Activated CD8-positive, alpha-beta memory T cell treated with anti-CD3 and anti-CD28 coated beads for 4 hours (primary cell): ENCODE measurements around the gene KCNE1.
"Not testable (repeated sequence)": the region's sequence is repeated elsewhere in the genome, so short reads cannot be mapped to it uniquely, and the experiment has no call there.

ENCODE experiments used
- DNase-seq, 2 donors: peaks; one replicate each; pipeline ENCODE4 v3.0.0-alpha.2; 2020; ENCODE audit warnings: low read depth in 2 of 2

Gene KCNE1

DNA sequence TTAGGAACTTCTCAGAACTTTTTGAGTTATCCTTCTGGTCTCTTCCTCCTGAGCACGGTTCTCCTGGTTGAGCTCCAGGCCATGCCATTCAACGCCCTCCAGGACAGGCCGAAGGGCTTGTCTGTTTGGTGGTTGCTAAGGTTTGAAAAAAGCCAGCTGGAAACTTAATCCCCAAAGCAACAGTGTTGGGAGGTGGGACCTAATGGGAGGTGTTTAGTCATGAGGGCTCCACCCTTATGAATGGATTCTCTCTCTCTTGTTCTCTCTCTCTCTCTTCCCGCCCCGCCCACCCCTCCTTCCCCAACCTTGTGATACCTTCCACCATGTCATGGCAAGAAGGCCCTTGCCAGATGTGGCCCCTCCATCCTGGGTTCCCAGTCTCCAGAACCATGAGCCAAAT is 829 bp downstream of the KCNE1 start:
- DNase-seq: no peak

- no peak for DNase-seq
These were observed 1.6 kb downstream of the KCNE1 start for GRCh38 chr21:34510148-34511142.

DNA sequence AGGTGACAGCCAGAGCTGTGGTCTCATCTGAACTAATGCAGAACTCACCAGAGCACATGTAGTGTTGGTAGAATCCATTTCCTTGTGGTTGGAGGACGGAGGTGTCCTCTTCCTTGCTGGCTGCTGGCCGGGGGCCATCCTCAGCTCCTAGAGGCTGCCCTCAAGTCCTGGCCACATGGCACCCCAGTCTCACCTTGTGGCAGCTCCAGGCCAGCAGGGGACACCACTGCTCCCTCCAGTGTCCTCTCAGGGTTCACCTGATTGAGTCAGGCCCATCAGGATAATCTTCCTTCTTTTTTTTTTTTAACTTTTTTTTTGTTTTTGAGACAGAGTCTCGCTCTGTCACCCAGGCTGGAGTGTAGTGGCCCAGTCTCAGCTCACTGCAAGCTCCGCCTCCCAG is 2.9 kb downstream of the KCNE1 start:
- DNase-seq: no peak

DNA sequence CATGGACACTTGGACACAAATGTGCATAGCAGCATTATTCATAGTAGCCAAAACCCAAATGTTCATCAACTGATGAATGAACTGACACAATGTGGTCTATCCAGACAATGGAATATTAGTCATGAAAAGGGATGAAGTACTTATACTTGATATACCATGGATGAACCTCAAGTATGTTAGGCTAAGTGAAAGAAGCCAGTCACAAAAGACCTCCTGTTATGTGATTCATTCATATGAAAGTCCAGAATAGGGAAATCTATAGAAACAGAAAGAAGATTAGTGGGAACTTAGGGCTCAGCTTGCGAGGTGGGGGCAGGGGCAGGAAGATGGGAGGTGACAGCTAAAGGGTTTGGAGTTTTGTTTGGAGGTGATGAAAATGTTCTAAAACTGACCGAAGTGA is 7.4 kb downstream of the KCNE1 start:
- DNase-seq: no peak

DNA sequence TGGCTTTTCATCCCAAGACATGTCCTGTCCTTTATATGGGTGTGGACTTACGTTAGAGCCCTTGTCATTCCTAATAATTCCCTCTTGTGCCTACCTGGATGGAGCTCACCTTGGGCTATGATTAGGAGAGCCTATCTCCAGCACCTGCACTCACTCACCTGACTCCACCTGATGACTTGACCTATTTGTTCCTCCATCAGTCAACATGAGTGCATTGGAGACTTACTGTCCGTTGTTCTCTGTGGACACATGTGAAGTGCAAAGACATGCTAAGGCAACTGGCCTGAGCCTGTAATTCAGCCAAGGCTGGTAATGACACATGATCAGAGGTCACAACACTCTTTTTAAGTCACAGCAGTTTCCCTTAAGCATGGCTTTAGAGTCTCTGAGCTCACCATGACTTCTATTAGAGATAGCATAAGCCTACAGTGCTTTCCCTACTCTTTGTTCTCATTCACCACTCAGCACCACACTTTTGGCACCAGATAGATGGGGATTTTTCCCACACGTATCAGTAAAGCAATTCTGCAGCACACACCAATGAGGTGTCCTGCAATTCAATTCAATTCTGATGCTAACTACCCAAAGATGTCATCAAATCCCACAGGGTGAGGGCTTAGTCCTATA is 9.4 kb downstream of the KCNE1 start:
- DNase-seq: no peak

GRCh38 chr21:34501716-34502115 is 10.3 kb downstream of the KCNE1 start:
- no peak for DNase-seq

DNA sequence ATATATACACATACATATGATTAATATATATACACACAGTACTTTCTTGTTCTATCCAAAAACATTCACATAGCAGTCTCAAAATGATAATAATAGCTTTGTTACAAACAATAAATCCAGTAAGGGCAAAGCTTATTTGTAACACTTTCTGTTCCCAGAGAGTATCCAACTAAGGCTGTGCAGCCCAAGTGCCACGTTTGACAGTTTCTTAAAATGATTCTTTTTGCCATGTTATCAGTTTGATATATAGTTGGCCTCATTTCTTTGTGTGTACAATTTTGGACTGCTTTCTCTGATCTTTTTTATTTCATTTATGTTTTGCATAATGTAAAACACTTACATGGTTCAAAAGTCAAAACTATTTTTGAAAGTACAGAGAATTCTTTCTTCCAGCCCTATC is 11.8 kb downstream of the KCNE1 start:
- no peak for DNase-seq

DNA sequence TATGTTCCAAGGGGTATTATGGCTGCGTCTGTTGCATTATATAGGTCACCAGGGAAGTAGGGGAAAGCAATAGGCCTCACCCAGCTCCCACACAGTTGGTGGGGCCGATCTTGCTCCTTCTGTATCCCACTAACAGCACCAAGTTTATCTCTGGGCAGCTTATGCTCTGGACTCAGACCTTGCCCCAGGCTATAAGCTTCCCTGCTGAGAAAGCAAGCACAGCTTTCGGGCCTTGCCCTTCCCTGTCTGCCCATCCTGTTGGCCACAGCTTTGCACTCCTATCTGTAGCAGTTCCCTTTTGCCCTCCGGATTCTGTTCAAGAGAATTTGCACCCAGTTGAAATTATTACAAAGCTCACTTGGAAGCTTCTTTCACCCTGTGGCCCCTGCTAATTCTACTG is 12.9 kb downstream of the KCNE1 start:
- no peak for DNase-seq

DNA sequence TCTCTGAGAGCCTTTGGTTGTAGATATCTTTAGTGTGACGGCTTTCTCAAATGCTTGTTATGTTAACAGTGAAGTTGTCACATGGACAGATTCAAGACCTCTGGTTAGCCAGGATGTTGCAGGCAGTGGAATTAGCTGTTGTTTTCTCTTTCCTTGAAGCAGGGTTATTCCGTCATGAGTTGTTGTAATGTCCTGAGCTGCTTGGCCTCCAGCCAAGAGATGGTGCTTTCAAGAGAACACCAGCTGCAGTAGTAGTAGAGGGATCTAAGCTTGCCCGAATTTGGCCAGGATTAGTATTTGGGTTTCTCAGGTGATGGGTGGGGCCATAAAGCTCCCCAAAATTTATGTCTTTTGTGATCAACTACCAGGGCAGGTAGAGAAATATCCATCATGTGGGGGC is 13.4 kb downstream of the KCNE1 start:
- no peak for DNase-seq

- DNase-seq: not testable (repeated sequence)
These were observed 28.2 kb downstream of the KCNE1 start for GRCh38 chr21:34483854-34484253.

DNA sequence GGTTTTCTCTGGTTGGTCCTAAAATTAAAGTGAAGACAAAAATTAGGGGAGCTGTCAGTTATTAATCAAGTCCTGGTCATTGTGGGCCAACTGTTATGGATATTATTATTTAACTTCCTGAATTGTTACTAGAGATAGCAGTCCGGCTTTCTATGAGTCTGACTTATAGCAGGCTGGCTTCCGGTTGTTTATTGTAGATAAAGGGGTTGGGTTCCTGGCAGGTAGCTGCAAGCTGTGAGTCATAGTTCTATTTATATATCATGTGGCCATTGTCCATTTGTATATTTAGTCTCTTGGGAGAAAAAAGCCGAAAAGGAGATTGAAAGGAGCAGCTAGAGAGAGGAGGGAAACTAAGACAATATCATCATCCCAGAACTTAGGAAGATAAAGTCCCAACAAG is 28.6 kb downstream of the KCNE1 start:
- not testable (repeated sequence) for DNase-seq

GRCh38 chr21:34467333-34467732 is 44.7 kb downstream of the KCNE1 start:
- DNase-seq: not testable (repeated sequence)

GRCh38 chr21:34459426-34459825 is 52.6 kb downstream of the KCNE1 start:
- DNase-seq: not testable (repeated sequence)

DNA sequence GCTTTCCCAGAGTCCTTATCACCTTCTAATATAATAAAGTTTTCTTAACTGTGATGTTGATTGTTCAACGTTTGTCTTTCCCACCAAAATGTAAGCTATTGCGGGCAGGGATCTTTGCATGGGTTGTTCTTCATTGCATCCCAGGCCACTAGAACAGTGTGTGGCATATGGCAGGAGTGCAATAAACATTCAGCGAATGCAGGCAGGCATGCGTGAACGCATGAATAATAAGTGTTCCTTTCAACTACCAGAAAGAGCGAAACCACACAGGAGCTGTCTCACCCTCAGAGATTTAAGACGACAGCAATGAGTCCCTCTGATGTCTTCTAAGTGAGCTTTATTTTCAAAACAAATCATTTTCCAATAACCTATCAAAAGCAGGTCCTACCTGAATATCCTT is 53.7 kb downstream of the KCNE1 start:
- not testable (repeated sequence) for DNase-seq

DNA sequence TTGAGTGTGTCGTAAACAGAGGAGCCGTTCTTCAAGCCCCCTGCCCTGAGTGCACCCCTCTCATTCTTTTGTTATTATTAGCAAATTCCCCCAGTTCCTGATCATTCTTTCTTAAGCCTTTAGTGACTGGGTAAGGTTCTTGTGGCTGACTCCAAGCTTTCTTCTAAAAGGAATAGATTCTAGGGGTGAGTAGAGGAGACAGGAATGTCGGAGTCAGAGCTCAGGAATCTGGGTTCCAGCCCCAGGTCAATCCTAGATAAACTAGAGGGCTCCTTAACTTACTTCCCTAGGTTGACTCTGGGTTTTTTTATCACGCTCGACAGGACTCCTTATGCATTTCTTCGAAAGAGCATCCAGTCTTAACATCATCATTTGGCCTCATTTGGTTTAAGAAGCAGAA is 55.8 kb downstream of the KCNE1 start:
- DNase-seq: not testable (repeated sequence)

DNA sequence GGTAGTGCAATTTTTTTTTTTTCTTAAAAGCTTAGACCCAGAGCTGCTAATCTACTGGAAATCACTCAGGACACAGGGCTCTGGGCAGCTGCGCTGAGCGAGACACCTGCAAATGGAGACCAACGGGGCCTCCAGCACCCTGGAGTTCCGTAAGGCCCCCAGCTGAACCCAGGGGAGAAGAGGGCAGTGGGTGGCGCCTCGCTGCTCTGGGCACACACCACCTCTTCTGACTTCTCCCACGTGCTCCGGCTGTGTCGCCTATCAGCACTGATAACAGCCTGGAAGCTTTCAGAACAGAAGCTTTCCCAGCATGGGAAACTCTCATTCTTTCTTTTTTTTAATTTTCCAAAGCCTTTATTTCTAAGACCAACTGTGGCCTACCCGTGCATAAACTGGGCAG is 56.4 kb downstream of the KCNE1 start:
- DNase-seq: not testable (repeated sequence)

GRCh38 chr21:34447018-34447417 is 65.0 kb downstream of the KCNE1 start:
- DNase-seq: not testable (repeated sequence)

DNA sequence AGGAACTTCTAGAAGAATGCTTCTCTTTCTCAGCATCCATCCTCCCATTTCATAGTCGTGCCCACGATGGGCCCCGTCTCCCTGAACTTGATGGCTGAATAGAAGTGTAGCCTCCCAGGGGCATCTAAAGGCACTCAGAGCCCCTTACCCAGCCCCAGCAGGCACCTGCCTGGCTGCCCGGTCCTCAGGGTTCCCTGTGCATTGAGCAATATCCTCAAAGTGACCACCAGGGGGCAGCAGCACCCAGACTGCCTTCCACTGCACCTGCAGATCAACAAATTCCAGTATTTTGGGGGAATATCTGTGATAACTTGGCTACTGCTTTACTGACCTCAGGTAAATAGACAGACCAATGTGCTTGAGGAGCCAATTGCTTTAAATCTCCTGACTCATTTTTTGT is 68.5 kb downstream of the KCNE1 start:
- DNase-seq: not testable (repeated sequence)

- DNase-seq: not testable (repeated sequence)
These were observed 82.3 kb downstream of the KCNE1 start for GRCh38 chr21:34429710-34430109.

GRCh38 chr21:34428441-34428840 is 83.6 kb downstream of the KCNE1 start:
- not testable (repeated sequence) for DNase-seq

GRCh38 chr21:34427339-34427738 is 84.7 kb downstream of the KCNE1 start:
- DNase-seq: not testable (repeated sequence)

DNA sequence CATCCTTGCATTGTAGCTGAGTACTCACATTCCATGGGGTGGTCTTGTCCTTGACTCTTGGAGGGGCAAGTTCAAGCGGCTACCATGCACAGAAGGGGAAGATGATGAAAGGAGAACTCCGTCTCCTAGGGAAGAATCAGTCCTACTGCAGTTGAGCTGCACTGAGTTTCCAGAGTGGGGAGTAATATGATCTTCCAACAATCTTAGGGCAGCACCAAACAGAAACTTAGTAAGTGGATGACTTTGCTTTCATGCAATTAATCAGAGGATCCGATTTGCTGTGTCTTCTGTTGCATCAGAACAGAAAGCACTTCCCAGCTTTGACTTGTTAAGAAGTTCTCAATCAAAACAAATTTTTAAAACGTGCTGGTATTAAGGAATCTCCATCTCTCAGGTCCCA is 88.2 kb downstream of the KCNE1 start, which contains the start of gene SMIM34:
Gene SMIM34, minus strand, starts transcription at position 147 of the 400 bp plus-strand sequence. Its CDS starts 112 bp downstream, at position 35.
- DNase-seq: not testable (repeated sequence)
